Hepatocyte (in vitro differentiated cells): ENCODE data around the gene RPL7A.

Experiments
- EZH2 ChIP-seq: fragments of 200-600 bp; sonication (generic); IDR thresholded peaks from 2 replicates; pipeline ENCODE4 v1.6.1; 2016; ENCODE audit warnings: antibody characterized with exemption, mild to moderate bottlenecking, borderline replicate concordance
- TF ChIP-seq, protein P1 (sequence below): fragments of 200-600 bp; sonication (generic); IDR thresholded peaks from 2 replicates; pipeline ENCODE4 v1.5.1; 2016; ENCODE audit warnings: antibody characterized with exemption, mild to moderate bottlenecking; ENCODE audit not compliant: poor library complexity

DNA sequence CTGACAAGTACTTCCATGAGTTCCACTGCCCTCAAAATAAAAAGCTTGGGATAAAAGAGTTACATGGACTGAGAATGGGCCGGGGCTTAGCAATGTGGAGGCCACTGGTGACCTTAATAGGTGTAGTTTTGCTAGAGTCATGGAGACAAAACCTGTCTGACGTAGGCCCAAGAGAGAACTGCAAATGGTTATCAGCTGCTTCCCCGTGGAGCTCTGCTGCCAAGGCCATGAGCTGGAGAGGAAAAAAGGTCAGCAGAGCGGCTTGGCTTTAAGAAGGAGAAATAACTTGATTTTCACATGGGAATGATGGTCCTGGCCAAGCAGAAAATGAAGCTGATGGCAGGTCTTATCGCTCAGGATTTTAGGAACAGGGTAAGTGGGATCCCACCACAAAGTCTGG lies 8.4 kb upstream of the RPL7A start:
- TF ChIP-seq, protein P1, sequence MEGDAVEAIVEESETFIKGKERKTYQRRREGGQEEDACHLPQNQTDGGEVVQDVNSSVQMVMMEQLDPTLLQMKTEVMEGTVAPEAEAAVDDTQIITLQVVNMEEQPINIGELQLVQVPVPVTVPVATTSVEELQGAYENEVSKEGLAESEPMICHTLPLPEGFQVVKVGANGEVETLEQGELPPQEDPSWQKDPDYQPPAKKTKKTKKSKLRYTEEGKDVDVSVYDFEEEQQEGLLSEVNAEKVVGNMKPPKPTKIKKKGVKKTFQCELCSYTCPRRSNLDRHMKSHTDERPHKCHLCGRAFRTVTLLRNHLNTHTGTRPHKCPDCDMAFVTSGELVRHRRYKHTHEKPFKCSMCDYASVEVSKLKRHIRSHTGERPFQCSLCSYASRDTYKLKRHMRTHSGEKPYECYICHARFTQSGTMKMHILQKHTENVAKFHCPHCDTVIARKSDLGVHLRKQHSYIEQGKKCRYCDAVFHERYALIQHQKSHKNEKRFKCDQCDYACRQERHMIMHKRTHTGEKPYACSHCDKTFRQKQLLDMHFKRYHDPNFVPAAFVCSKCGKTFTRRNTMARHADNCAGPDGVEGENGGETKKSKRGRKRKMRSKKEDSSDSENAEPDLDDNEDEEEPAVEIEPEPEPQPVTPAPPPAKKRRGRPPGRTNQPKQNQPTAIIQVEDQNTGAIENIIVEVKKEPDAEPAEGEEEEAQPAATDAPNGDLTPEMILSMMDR = no peak
- no peak for TF ChIP-seq EZH2
